T-helper 17 cell (primary cell): Measurements from ENCODE around the gene OSMR. TPM values are rescaled to one million over a fixed set of nuclear protein-coding genes. Genes with fewer than 3 reads are reported as not detected.
A peak's percentile ranks its signal among the peaks of the same experiment; 100 is the strongest.

Source experiments
- ATAC-seq: fragments of 150-1000 bp; cut with Tn5 transposase; 2 replicates; pipeline ENCODE4 v1.10.0; 2021; ENCODE audit warnings: mild to moderate bottlenecking, moderate library complexity
- DNase-seq, 3 donors: peaks; one replicate each; pipeline versions ENCODE4 v3.0.0 to v3.0.0-alpha.2; 2020 to 2021
- H3K9me3 ChIP-seq: one replicate; pipeline ENCODE4 v1.7.0; 2013; ENCODE audit warnings: low read length, mild to moderate bottlenecking; ENCODE audit not compliant: control insufficient read depth, poor library complexity, severe bottlenecking
- H3K27ac Mint-ChIP-seq: one replicate; pipeline ENCODE4 v1.8.0; 2022; ENCODE audit warnings: mild to moderate bottlenecking, moderate library complexity, mixed read lengths
- H3K27me3 Mint-ChIP-seq: one replicate; pipeline ENCODE4 v1.8.0; 2022; ENCODE audit warnings: mixed read lengths
- H3K36me3 Mint-ChIP-seq: one replicate; pipeline ENCODE4 v1.8.0; 2022; ENCODE audit warnings: low read depth, mixed read lengths
- H3K4me1 Mint-ChIP-seq: one replicate; pipeline ENCODE4 v1.8.0; 2022; ENCODE audit warnings: mild to moderate bottlenecking, mixed read lengths
- H3K4me3 Mint-ChIP-seq: one replicate; pipeline ENCODE4 v1.8.0; 2022; ENCODE audit warnings: mild to moderate bottlenecking, moderate library complexity, mixed read lengths
- total RNA-seq, 4 donors: library from RNA in 2 of 4; stranded (reverse) in 2 of 4; gene quantifications; one replicate each; pipeline ENCODE4 v1.2.3 and lab custom pipeline; 2022 to 2026

Gene OSMR
- total RNA-seq, 2 donors from 2014 or later: not detected

- ATAC-seq (no peak), DNase-seq (no peak)
- Mint-ChIP-seq H3K4me3 (no peak overlapping the region), H3K36me3 (peaks cover 2% of the 10 kb centered on the region), H3K4me1 (no peaks in the 10 kb centered on the region), H3K27me3 (peaks cover 31% of the 10 kb centered on the region), H3K27ac (peak overlapping the region; percentile 57)
- H3K9me3 ChIP-seq: no peaks in the 10 kb centered on the region
Observed at GRCh38 chr5:38929838-38930237, 84.0 kb downstream of the OSMR start.

- Mint-ChIP-seq H3K4me1 (no peaks in the 10 kb centered on the region), H3K36me3 (peaks cover 2% of the 10 kb centered on the region), H3K27me3 (peaks cover 16% of the 10 kb centered on the region), H3K27ac (no peak overlapping the region), H3K4me3 (no peak overlapping the region)
- DNase-seq (no peak), ATAC-seq (no peak)
- no peaks in the 10 kb centered on the region for H3K9me3 ChIP-seq
Observed at GRCh38 chr5:38931731-38932130, 85.9 kb downstream of the OSMR start.

GRCh38 chr5:38932854-38933408, 87.1 kb downstream of the OSMR start:
- H3K9me3 ChIP-seq: no peaks in the 10 kb centered on the region
- H3K36me3 Mint-ChIP-seq: peaks cover 3% of the 10 kb centered on the region
- no peaks in the 10 kb centered on the region for H3K4me1 Mint-ChIP-seq
- DNase-seq (no peak), ATAC-seq (no peak)
- peaks cover 6% of the 10 kb centered on the region for H3K27me3 Mint-ChIP-seq
- H3K4me3 Mint-ChIP-seq: no peak overlapping the region
- no peak overlapping the region for H3K27ac Mint-ChIP-seq

GRCh38 chr5:38935437-38935836, 89.6 kb downstream of the OSMR start:
- no peak overlapping the region for H3K4me3 Mint-ChIP-seq
- H3K27me3 Mint-ChIP-seq: no peaks in the 10 kb centered on the region
- no peaks in the 10 kb centered on the region for H3K4me1 Mint-ChIP-seq
- DNase-seq (no peak), ATAC-seq (no peak)
- no peak overlapping the region for H3K27ac Mint-ChIP-seq
- no peaks in the 10 kb centered on the region for H3K9me3 ChIP-seq
- H3K36me3 Mint-ChIP-seq: peaks cover 2% of the 10 kb centered on the region

GRCh38 chr5:38936269-38936668, 90.5 kb downstream of the OSMR start:
- H3K9me3 ChIP-seq: no peaks in the 10 kb centered on the region
- Mint-ChIP-seq H3K4me1 (no peaks in the 10 kb centered on the region), H3K27ac (no peak overlapping the region), H3K36me3 (peaks cover 2% of the 10 kb centered on the region), H3K27me3 (no peaks in the 10 kb centered on the region), H3K4me3 (no peak overlapping the region)
- ATAC-seq (no peak), DNase-seq (no peak)

- no peak overlapping the region for H3K4me3 Mint-ChIP-seq
- ATAC-seq: no peak
- peaks cover 3% of the 10 kb centered on the region for H3K36me3 Mint-ChIP-seq
- no peaks in the 10 kb centered on the region for H3K9me3 ChIP-seq
- peaks cover 2% of the 10 kb centered on the region for H3K4me1 Mint-ChIP-seq
- H3K27ac Mint-ChIP-seq: no peak overlapping the region
- H3K27me3 Mint-ChIP-seq: no peaks in the 10 kb centered on the region
- DNase-seq: no peak
Observed at GRCh38 chr5:38938424-38938823, 92.6 kb downstream of the OSMR start.

- Mint-ChIP-seq H3K4me3 (no peak overlapping the region), H3K36me3 (peaks cover 3% of the 10 kb centered on the region), H3K27ac (no peak overlapping the region), H3K27me3 (no peaks in the 10 kb centered on the region), H3K4me1 (peaks cover 2% of the 10 kb centered on the region)
- DNase-seq (no peak), ATAC-seq (no peak)
- H3K9me3 ChIP-seq: no peaks in the 10 kb centered on the region
Observed at GRCh38 chr5:38938973-38939372, 93.2 kb downstream of the OSMR start.

- Mint-ChIP-seq H3K27ac (peak overlapping the region; percentile 24), H3K4me3 (no peak overlapping the region), H3K4me1 (peaks cover 2% of the 10 kb centered on the region), H3K36me3 (peaks cover 3% of the 10 kb centered on the region), H3K27me3 (no peaks in the 10 kb centered on the region)
- ATAC-seq (no peak), DNase-seq (no peak)
- no peaks in the 10 kb centered on the region for H3K9me3 ChIP-seq
Observed at GRCh38 chr5:38940230-38940858, 94.5 kb downstream of the OSMR start.

- no peak for DNase-seq
- Mint-ChIP-seq H3K27ac (no peak overlapping the region), H3K36me3 (peaks cover 3% of the 10 kb centered on the region)
Observed at GRCh38 chr5:38941912-38942311, 96.1 kb downstream of the OSMR start.

GRCh38 chr5:38944282-38944681, 98.5 kb downstream of the OSMR start:
- Mint-ChIP-seq H3K27ac (no peak overlapping the region), H3K4me1 (peaks cover 2% of the 10 kb centered on the region), H3K36me3 (peaks cover 2% of the 10 kb centered on the region), H3K4me3 (no peak overlapping the region), H3K27me3 (no peaks in the 10 kb centered on the region)
- ATAC-seq (no peak), DNase-seq (no peak)
- no peaks in the 10 kb centered on the region for H3K9me3 ChIP-seq

More at GRCh38 chr5:38941912-38942311, 96.1 kb downstream of the OSMR start:
- H3K9me3 ChIP-seq: no peaks in the 10 kb centered on the region
- Mint-ChIP-seq H3K4me1 (peaks cover 2% of the 10 kb centered on the region), H3K27me3 (no peaks in the 10 kb centered on the region), H3K4me3 (no peak overlapping the region)
- no peak for ATAC-seq

GRCh38 chr5:38948501-38948900, 102.7 kb downstream of the OSMR start:
- Mint-ChIP-seq H3K36me3 (peaks cover 2% of the 10 kb centered on the region), H3K4me3 (no peak overlapping the region), H3K27me3 (no peaks in the 10 kb centered on the region), H3K4me1 (no peaks in the 10 kb centered on the region), H3K27ac (no peak overlapping the region)
- ATAC-seq (no peak), DNase-seq (no peak)
- peaks cover 2% of the 10 kb centered on the region for H3K9me3 ChIP-seq

GRCh38 chr5:38953426-38954012, 107.7 kb downstream of the OSMR start:
- no peaks in the 10 kb centered on the region for H3K4me1 Mint-ChIP-seq
- peaks cover 2% of the 10 kb centered on the region for H3K9me3 ChIP-seq
- H3K27me3 Mint-ChIP-seq: no peaks in the 10 kb centered on the region
- ATAC-seq: no peak
- DNase-seq: no peak
- H3K36me3 Mint-ChIP-seq: peaks cover 5% of the 10 kb centered on the region
- H3K4me3 Mint-ChIP-seq: no peak overlapping the region
- no peak overlapping the region for H3K27ac Mint-ChIP-seq

- no peak for DNase-seq
- Mint-ChIP-seq H3K4me1 (peaks cover 3% of the 10 kb centered on the region), H3K36me3 (peaks cover 3% of the 10 kb centered on the region), H3K27me3 (no peaks in the 10 kb centered on the region), H3K4me3 (no peak overlapping the region), H3K27ac (no peak overlapping the region)
- no peak for ATAC-seq
- H3K9me3 ChIP-seq: no peaks in the 10 kb centered on the region
Observed at GRCh38 chr5:38961691-38962090, 115.9 kb downstream of the OSMR start.

GRCh38 chr5:38968665-38969064, 122.9 kb downstream of the OSMR start:
- H3K27ac Mint-ChIP-seq: no peak overlapping the region
- H3K36me3 Mint-ChIP-seq: no peaks in the 10 kb centered on the region
- no peaks in the 10 kb centered on the region for H3K9me3 ChIP-seq
- DNase-seq (no peak), ATAC-seq (no peak)
- H3K4me3 Mint-ChIP-seq: no peak overlapping the region
- no peaks in the 10 kb centered on the region for H3K27me3 Mint-ChIP-seq
- H3K4me1 Mint-ChIP-seq: no peaks in the 10 kb centered on the region
